Fibroblast of lung (primary cell): Measurements from ENCODE around the gene BTG3. TPM values are rescaled to one million over a fixed set of nuclear protein-coding genes. Genes with fewer than 3 reads are reported as not detected.

Experiments used
- DNase-seq, 2 donors: peaks; one replicate each; pipeline versions ENCODE4 v3.0.0 to v3.0.0-alpha.2; 2010; ENCODE audit warnings: low read depth in 2 of 2
- H2AFZ ChIP-seq: 2 replicates; pipeline ENCODE4 v1.5.1; 2012; ENCODE audit warnings: low read length, control low read depth, inconsistent platforms
- H3K27ac ChIP-seq: 2 replicates; pipeline ENCODE4 v1.5.1; 2011; ENCODE audit warnings: low read length, control low read depth; ENCODE audit not compliant: insufficient read depth
- H3K27me3 ChIP-seq: 2 replicates; pipeline ENCODE4 v1.5.1; 2011; ENCODE audit warnings: mild to moderate bottlenecking, low read length; ENCODE audit not compliant: control insufficient read depth, insufficient read depth
- H3K36me3 ChIP-seq: 2 replicates; pipeline ENCODE4 v1.5.1; 2011; ENCODE audit warnings: low read length; ENCODE audit not compliant: control insufficient read depth, insufficient read depth
- H3K4me1 ChIP-seq: 2 replicates; pipeline ENCODE4 v1.5.1; 2011; ENCODE audit warnings: low read length; ENCODE audit not compliant: control insufficient read depth, insufficient read depth; ENCODE audit errors: extremely low read depth
- H3K4me2 ChIP-seq: 2 replicates; pipeline ENCODE4 v1.5.1; 2011; ENCODE audit warnings: low read length, control low read depth; ENCODE audit not compliant: insufficient read depth; ENCODE audit errors: extremely low read depth
- H3K4me3 ChIP-seq, 4 experiments: fragments of 200-600 bp in 1 of 4; sonication (generic) in 1 of 4; replicated peaks in 1 of 4; 2 replicates each; pipeline ENCODE4 v1.5.1; 2011 to 2016; ENCODE audit warnings: low read length in 4 of 4, low read depth in 3 of 4, mild to moderate bottlenecking in 3 of 4, control low read depth in 2 of 4, inconsistent platforms in 1 of 4, mixed read lengths in 1 of 4; ENCODE audit not compliant: insufficient read depth in 1 of 4; ENCODE audit errors: control extremely low read depth in 1 of 4
- H3K79me2 ChIP-seq: 2 replicates; pipeline ENCODE4 v1.5.1; 2012; ENCODE audit warnings: mild to moderate bottlenecking, low read length, inconsistent platforms; ENCODE audit not compliant: control insufficient read depth, insufficient read depth
- H3K9ac ChIP-seq: 2 replicates; pipeline ENCODE4 v1.5.1; 2011; ENCODE audit warnings: mild to moderate bottlenecking, low read length, control low read depth; ENCODE audit not compliant: insufficient read depth
- H3K9me3 ChIP-seq: 2 replicates; pipeline ENCODE4 v1.5.1; 2012; ENCODE audit warnings: low read depth, low read length; ENCODE audit not compliant: control insufficient read depth, insufficient read depth
- H4K20me1 ChIP-seq: 2 replicates; pipeline ENCODE4 v1.5.1; 2011; ENCODE audit warnings: low read length; ENCODE audit not compliant: control insufficient read depth, insufficient read depth; ENCODE audit errors: extremely low read depth
- EZH2 ChIP-seq: IDR thresholded peaks from 2 replicates; pipeline ENCODE4 v1.5.1; 2012; ENCODE audit warnings: low read length, control low read depth, mild to moderate bottlenecking; ENCODE audit errors: missing control alignments
- polyA plus RNA-seq, 2 donors: library from polyadenylated mRNA; depleted of rRNA in 1 of 2; stranded (reverse) in 1 of 2; unstranded in 1 of 2; fragments of >200 nt; gene quantifications; 2 replicates each; pipeline ENCODE4 v1.2.1, GENCODE V29; 2011 to 2012; ENCODE audit warnings: missing spikeins in 1 of 2
- total RNA-seq: library from RNA; depleted of rRNA; stranded (reverse); fragments of >200 nt; gene quantifications from 2 replicates; pipeline ENCODE4 v1.2.1, GENCODE V29; 2014
- TF ChIP-seq, protein P1 (sequence below), 2 donors: IDR thresholded peaks in 1 of 2; conservative IDR thresholded peaks in 1 of 2; 1 replicate in 1 of 2; 2 replicates in 1 of 2; pipeline ENCODE4 v1.5.1; 2011 to 2012; ENCODE audit warnings: low read length in 2 of 2, control low read depth in 1 of 2, inconsistent platforms in 1 of 2, low read depth in 1 of 2, mild to moderate bottlenecking in 1 of 2

BTG3 gene
- total and polyA plus RNA-seq, 2 donors (not counting 1 experiment from before 2014, with no cell fraction given): 32.5 to 51.2 TPM

DNA sequence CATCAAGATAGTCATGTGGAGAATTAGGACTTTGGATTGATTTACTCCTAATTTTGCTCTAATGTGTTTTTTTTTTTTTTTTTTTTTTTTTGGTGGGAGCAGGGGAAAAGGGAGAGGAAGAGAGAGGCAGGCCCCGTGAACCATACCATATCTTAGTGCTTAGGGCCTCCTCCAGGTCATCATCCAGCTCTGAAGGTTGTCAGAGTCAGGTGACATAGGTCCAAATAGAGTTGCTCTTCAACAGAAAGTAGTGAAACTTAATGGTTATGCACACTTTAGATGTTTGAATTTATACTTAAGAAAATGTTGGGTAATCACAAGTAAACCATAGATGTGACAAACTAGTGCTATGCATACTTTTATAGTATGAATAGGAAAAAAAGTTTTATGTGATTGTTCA lies 67.7 kb downstream of the BTG3 start:
- H3K4me1 ChIP-seq: no peaks in the 10 kb centered on the region
- H3K79me2 ChIP-seq: no peaks in the 10 kb centered on the region
- TF ChIP-seq, protein P1, sequence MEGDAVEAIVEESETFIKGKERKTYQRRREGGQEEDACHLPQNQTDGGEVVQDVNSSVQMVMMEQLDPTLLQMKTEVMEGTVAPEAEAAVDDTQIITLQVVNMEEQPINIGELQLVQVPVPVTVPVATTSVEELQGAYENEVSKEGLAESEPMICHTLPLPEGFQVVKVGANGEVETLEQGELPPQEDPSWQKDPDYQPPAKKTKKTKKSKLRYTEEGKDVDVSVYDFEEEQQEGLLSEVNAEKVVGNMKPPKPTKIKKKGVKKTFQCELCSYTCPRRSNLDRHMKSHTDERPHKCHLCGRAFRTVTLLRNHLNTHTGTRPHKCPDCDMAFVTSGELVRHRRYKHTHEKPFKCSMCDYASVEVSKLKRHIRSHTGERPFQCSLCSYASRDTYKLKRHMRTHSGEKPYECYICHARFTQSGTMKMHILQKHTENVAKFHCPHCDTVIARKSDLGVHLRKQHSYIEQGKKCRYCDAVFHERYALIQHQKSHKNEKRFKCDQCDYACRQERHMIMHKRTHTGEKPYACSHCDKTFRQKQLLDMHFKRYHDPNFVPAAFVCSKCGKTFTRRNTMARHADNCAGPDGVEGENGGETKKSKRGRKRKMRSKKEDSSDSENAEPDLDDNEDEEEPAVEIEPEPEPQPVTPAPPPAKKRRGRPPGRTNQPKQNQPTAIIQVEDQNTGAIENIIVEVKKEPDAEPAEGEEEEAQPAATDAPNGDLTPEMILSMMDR (conservative IDR thresholded peaks at IDR 0.05 in 1 of 2, IDR thresholded peaks at IDR 0.05 in 1 of 2; ENCODE audit: low read depth in 1 of 2, low read length in 2 of 2): no peak
- TF ChIP-seq EZH2: no peak
- no peaks in the 10 kb centered on the region for H4K20me1 ChIP-seq
- H3K36me3 ChIP-seq: no peaks in the 10 kb centered on the region
- no peak overlapping the region for H3K4me2 ChIP-seq
- no peaks in the 10 kb centered on the region for H3K27me3 ChIP-seq
- H2AFZ ChIP-seq: no peak overlapping the region
- no peak for DNase-seq
- no peak overlapping the region for H3K9ac ChIP-seq
- no peak overlapping the region for H3K4me3 ChIP-seq
- H3K27ac ChIP-seq: no peak overlapping the region
- no peaks in the 10 kb centered on the region for H3K9me3 ChIP-seq

Other genes starting within 250 kb of the BTG3 start
- gene CXADR, start 99.9 kb downstream of the BTG3 start, total RNA-seq: 9.0 and 9.9 TPM in 2 replicates
- gene CXADR, start 99.9 kb downstream of the BTG3 start, polyA plus RNA-seq: 0.69 and 4.2 TPM in 2 replicates
- gene C21orf91, start 206.5 kb upstream of the BTG3 start, total RNA-seq: 13.6 and 13.9 TPM in 2 replicates
- 11.0 and 11.4 TPM in 2 replicates for gene C21orf91, start 206.5 kb upstream of the BTG3 start, polyA plus RNA-seq